ENCODE results near the gene TFF1. TPM values are rescaled to one million over a fixed set of nuclear protein-coding genes. Genes with fewer than 3 reads are reported as not detected.

The TFF1 gene
- total RNA-seq, 2 experiments from 2014 or later = not detected

- BruUV-seq (replicated peaks) = no TSS peak
- ChIA-PET POLR2A (no interaction called here), CTCF (ENCODE audit: unreplicated experiment) (no interaction called here)
- intact Hi-C loops (cut with micrococcal nuclease; ENCODE audit: unreplicated experiment) = no loop called here
- Histone ChIP-seq H3K4me1 (ENCODE audit: insufficient read depth, low read length, poor library complexity, severe bottlenecking) (peaks cover 1% of the 10 kb centered on the region), H4K20me1 (ENCODE audit: insufficient read depth, low read length) (no peaks in the 10 kb centered on the region), H3K4me3 (ENCODE audit: low read depth, low read length, poor library complexity, severe bottlenecking) (no peak overlapping the region), H3K36me3 (ENCODE audit: insufficient read depth, low read length) (no peaks in the 10 kb centered on the region), H3K79me2 (ENCODE audit: insufficient read depth, low read depth, low read length) (no peaks in the 10 kb centered on the region), H3K4me2 (ENCODE audit: low read length) (no peak overlapping the region), H3K27ac (ENCODE audit: low read depth, low read length, poor library complexity, severe bottlenecking) (no peak overlapping the region), H2AFZ (ENCODE audit: low read length) (no peak overlapping the region), H3K9me2 (ENCODE audit: insufficient read depth, low read length) (no peaks in the 10 kb centered on the region), H3K9me3 (ENCODE audit: low read length) (peaks cover 15% of the 10 kb centered on the region; the same call in 1 of the 2 replicates)
- TF ChIP-seq EZH2phosphoT487 (IDR thresholded peaks at IDR 0.05; ENCODE audit: borderline replicate concordance, low read depth, low read length) (no peak), CTCF (conservative IDR thresholded peaks at IDR 0.05; ENCODE audit: low read length) (no peak)
- no peak for DNase-seq (ENCODE audit: low spot score)
Observed at GRCh38 chr21:42330380-42331371, 35.7 kb downstream of the TFF1 start.

GRCh38 chr21:42324896-42325295, 41.4 kb downstream of the TFF1 start:
- H3K79me2 ChIP-seq (ENCODE audit: insufficient read depth, low read depth, low read length) = no peaks in the 10 kb centered on the region
- H3K9me3 ChIP-seq (ENCODE audit: low read length) = peaks cover 4% of the 10 kb centered on the region; the same call in 1 of the 2 replicates
- no peak overlapping the region for H2AFZ ChIP-seq (ENCODE audit: low read length)
- no peaks in the 10 kb centered on the region for H3K36me3 ChIP-seq (ENCODE audit: insufficient read depth, low read length)
- CTCF ChIA-PET (ENCODE audit: unreplicated experiment) = no interaction called here
- intact Hi-C loops (cut with micrococcal nuclease; ENCODE audit: unreplicated experiment) = no loop called here
- H3K27ac ChIP-seq (ENCODE audit: low read depth, low read length, poor library complexity, severe bottlenecking) = no peak overlapping the region
- POLR2A ChIA-PET = no interaction called here
- TF ChIP-seq CTCF (conservative IDR thresholded peaks at IDR 0.05; ENCODE audit: low read length) (no peak), EZH2phosphoT487 (IDR thresholded peaks at IDR 0.05; ENCODE audit: borderline replicate concordance, low read depth, low read length) (no peak)
- H3K4me3 ChIP-seq (ENCODE audit: low read depth, low read length, poor library complexity, severe bottlenecking) = no peak overlapping the region
- BruUV-seq (replicated peaks) = no TSS peak
- peaks cover 2% of the 10 kb centered on the region for H3K4me1 ChIP-seq (ENCODE audit: insufficient read depth, low read length, poor library complexity, severe bottlenecking)
- H3K9me2 ChIP-seq (ENCODE audit: insufficient read depth, low read length) = no peaks in the 10 kb centered on the region
- no peaks in the 10 kb centered on the region for H4K20me1 ChIP-seq (ENCODE audit: insufficient read depth, low read length)
- H3K4me2 ChIP-seq (ENCODE audit: low read length) = no peak overlapping the region
- no peak for DNase-seq (ENCODE audit: low spot score)

- no peak for TF ChIP-seq EZH2phosphoT487 (IDR thresholded peaks at IDR 0.05; ENCODE audit: borderline replicate concordance, low read depth, low read length)
- TF ChIP-seq CTCF (conservative IDR thresholded peaks at IDR 0.05; ENCODE audit: low read length) = no peak
- ChIA-PET CTCF (ENCODE audit: unreplicated experiment) (no interaction called here), POLR2A (no interaction called here)
- Histone ChIP-seq H3K4me1 (ENCODE audit: insufficient read depth, low read length, poor library complexity, severe bottlenecking) (peaks cover 10% of the 10 kb centered on the region), H3K4me3 (ENCODE audit: low read depth, low read length, poor library complexity, severe bottlenecking) (no peak overlapping the region), H2AFZ (ENCODE audit: low read length) (no peak overlapping the region), H3K36me3 (ENCODE audit: insufficient read depth, low read length) (no peaks in the 10 kb centered on the region), H3K9me3 (ENCODE audit: low read length) (no peaks in the 10 kb centered on the region), H3K27ac (ENCODE audit: low read depth, low read length, poor library complexity, severe bottlenecking) (no peak overlapping the region), H3K9me2 (ENCODE audit: insufficient read depth, low read length) (no peaks in the 10 kb centered on the region), H3K79me2 (ENCODE audit: insufficient read depth, low read depth, low read length) (no peaks in the 10 kb centered on the region), H4K20me1 (ENCODE audit: insufficient read depth, low read length) (no peaks in the 10 kb centered on the region), H3K4me2 (ENCODE audit: low read length) (no peak overlapping the region)
- no peak for DNase-seq (ENCODE audit: low spot score)
- no TSS peak for BruUV-seq (replicated peaks)
- intact Hi-C loops (cut with micrococcal nuclease; ENCODE audit: unreplicated experiment) = no loop called here
Observed at GRCh38 chr21:42321845-42322244, 44.5 kb downstream of the TFF1 start.
